Measurements from ENCODE around the gene TEX22. TPM values are rescaled to one million over a fixed set of nuclear protein-coding genes. Genes with fewer than 3 reads are reported as not detected.

The TEX22 gene
- polyA plus RNA-seq, 3 donors: 0.52 to 2.2 (median 0.57) TPM

- H3K36me3 ChIP-seq (replicated peaks in 1 of 2; ENCODE audit: control insufficient read depth in 1 of 2, insufficient read depth in 2 of 2, low read length in 2 of 2): peaks cover 16 to 19% of the 10 kb centered on the region in 2 donors
- peaks cover 0 to 2% (median 0%) of the 10 kb centered on the region in 3 donors for H3K27me3 Mint-ChIP-seq (ENCODE audit: low read depth in 3 of 3)
- no peaks in the 10 kb centered on the region for H4K20me1 ChIP-seq (ENCODE audit: insufficient read depth, low read length)
- no peaks in the 10 kb centered on the region for H3K79me2 ChIP-seq (ENCODE audit: insufficient read depth, low read length)
- peaks cover 25 to 48% of the 10 kb centered on the region in 2 donors for H3K36me3 Mint-ChIP-seq
- H3K4me1 ChIP-seq (ENCODE audit: control insufficient read depth in 1 of 2, insufficient read depth in 2 of 2, low read length in 2 of 2): peaks cover 13 to 21% of the 10 kb centered on the region in 2 donors
- whole genome bisulfite sequencing (ENCODE audit: insufficient coverage): 96% methylated on average over 13 of the region's 17 CpGs
- H3K27ac ChIP-seq (ENCODE audit: low read depth in 1 of 2, low read length in 2 of 2): no peak overlapping the region
- peaks cover 11% of the 10 kb centered on the region for H3K4me1 Mint-ChIP-seq
- H3K9ac ChIP-seq (ENCODE audit: insufficient read depth, low read length, poor library complexity, severe bottlenecking): no peak overlapping the region
- H3K4me3 ChIP-seq (replicated peaks in 1 of 3; ENCODE audit: low read depth in 2 of 3, low read length in 3 of 3): no peak overlapping the region
- peaks cover 0 to 7% of the 10 kb centered on the region in 2 donors for H3K9me3 ChIP-seq (replicated peaks in 1 of 2; ENCODE audit: control insufficient read depth in 1 of 2, insufficient read depth in 1 of 2, low read length in 2 of 2)
- H2AFZ ChIP-seq (ENCODE audit: insufficient read depth, low read depth, low read length, poor library complexity, severe bottlenecking): no peak overlapping the region
- no peak for DNase-seq
- no peak overlapping the region for H3K4me3 Mint-ChIP-seq
- intact Hi-C loops (cut with micrococcal nuclease): no loop called here
- no peaks in the 10 kb centered on the region for H3K27me3 ChIP-seq (ENCODE audit: control insufficient read depth in 2 of 2, insufficient read depth in 2 of 2, low read length in 2 of 2)
- TF ChIP-seq, protein P1, sequence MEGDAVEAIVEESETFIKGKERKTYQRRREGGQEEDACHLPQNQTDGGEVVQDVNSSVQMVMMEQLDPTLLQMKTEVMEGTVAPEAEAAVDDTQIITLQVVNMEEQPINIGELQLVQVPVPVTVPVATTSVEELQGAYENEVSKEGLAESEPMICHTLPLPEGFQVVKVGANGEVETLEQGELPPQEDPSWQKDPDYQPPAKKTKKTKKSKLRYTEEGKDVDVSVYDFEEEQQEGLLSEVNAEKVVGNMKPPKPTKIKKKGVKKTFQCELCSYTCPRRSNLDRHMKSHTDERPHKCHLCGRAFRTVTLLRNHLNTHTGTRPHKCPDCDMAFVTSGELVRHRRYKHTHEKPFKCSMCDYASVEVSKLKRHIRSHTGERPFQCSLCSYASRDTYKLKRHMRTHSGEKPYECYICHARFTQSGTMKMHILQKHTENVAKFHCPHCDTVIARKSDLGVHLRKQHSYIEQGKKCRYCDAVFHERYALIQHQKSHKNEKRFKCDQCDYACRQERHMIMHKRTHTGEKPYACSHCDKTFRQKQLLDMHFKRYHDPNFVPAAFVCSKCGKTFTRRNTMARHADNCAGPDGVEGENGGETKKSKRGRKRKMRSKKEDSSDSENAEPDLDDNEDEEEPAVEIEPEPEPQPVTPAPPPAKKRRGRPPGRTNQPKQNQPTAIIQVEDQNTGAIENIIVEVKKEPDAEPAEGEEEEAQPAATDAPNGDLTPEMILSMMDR (IDR thresholded peaks at IDR 0.05): no peak
- H3K4me2 ChIP-seq (replicated peaks; ENCODE audit: extremely low read depth, low read length, poor library complexity, severe bottlenecking): no peak overlapping the region
- peaks cover 0 to 7% (median 4%) of the 10 kb centered on the region in 7 donors for H3K9me3 Mint-ChIP-seq
- peak overlapping the region in 1 of 7 donors; percentile 10 for H3K27ac Mint-ChIP-seq
These were observed 19.3 kb upstream of the TEX22 start for GRCh38 chr14:105378873-105379685.

- Mint-ChIP-seq H3K27me3 (ENCODE audit: low read depth in 3 of 3) (peaks cover 0 to 2% (median 0%) of the 10 kb centered on the region in 3 donors), H3K27ac (peak overlapping the region in 1 of 7 donors; percentile 35), H3K36me3 (peaks cover 26 to 51% of the 10 kb centered on the region in 2 donors), H3K4me3 (no peak overlapping the region), H3K4me1 (peaks cover 11% of the 10 kb centered on the region), H3K9me3 (peaks cover 0 to 7% (median 4%) of the 10 kb centered on the region in 7 donors)
- H3K4me2 ChIP-seq (replicated peaks; ENCODE audit: extremely low read depth, low read length, poor library complexity, severe bottlenecking): no peak overlapping the region
- peaks cover 13 to 20% of the 10 kb centered on the region in 2 donors for H3K4me1 ChIP-seq (ENCODE audit: control insufficient read depth in 1 of 2, insufficient read depth in 2 of 2, low read length in 2 of 2)
- WGBS (ENCODE audit: insufficient coverage): 97% methylated on average over 10 of the region's 14 CpGs
- no peaks in the 10 kb centered on the region for H3K27me3 ChIP-seq (ENCODE audit: control insufficient read depth in 2 of 2, insufficient read depth in 2 of 2, low read length in 2 of 2)
- no peak overlapping the region for H3K27ac ChIP-seq (ENCODE audit: low read depth in 1 of 2, low read length in 2 of 2)
- intact Hi-C loops (cut with micrococcal nuclease): no loop called here
- DNase-seq: no peak
- no peaks in the 10 kb centered on the region for H3K79me2 ChIP-seq (ENCODE audit: insufficient read depth, low read length)
- H3K4me3 ChIP-seq (replicated peaks in 1 of 3; ENCODE audit: low read depth in 2 of 3, low read length in 3 of 3): no peak overlapping the region
- TF ChIP-seq, protein P1 (IDR thresholded peaks at IDR 0.05): no peak
- H3K9me3 ChIP-seq (replicated peaks in 1 of 2; ENCODE audit: control insufficient read depth in 1 of 2, insufficient read depth in 1 of 2, low read length in 2 of 2): peaks cover 0 to 7% of the 10 kb centered on the region in 2 donors
- no peaks in the 10 kb centered on the region for H4K20me1 ChIP-seq (ENCODE audit: insufficient read depth, low read length)
- H3K36me3 ChIP-seq (replicated peaks in 1 of 2; ENCODE audit: control insufficient read depth in 1 of 2, insufficient read depth in 2 of 2, low read length in 2 of 2): peaks cover 23% of the 10 kb centered on the region in 2 donors
- H2AFZ ChIP-seq (ENCODE audit: insufficient read depth, low read depth, low read length, poor library complexity, severe bottlenecking): no peak overlapping the region
- H3K9ac ChIP-seq (ENCODE audit: insufficient read depth, low read length, poor library complexity, severe bottlenecking): no peak overlapping the region
These were observed 18.4 kb upstream of the TEX22 start for GRCh38 chr14:105379946-105380345.
